K562 (cell line): ENCODE results near the gene GPX5. TPM values are rescaled to one million over a fixed set of nuclear protein-coding genes. Genes with fewer than 3 reads are reported as not detected.

ENCODE experiments used
- ATAC-seq: fragments of 200-7000 bp; cut with Tn5 transposase; 3 replicates; pipeline ENCODE4 v1.9.1; 2020; ENCODE audit warnings: moderate library complexity
- BruUV-seq: library from RNA; stranded (reverse); fragments of 400-500 nt; replicated peaks from 2 replicates; lab custom pipeline; 2021; lab: Mats Ljungman, UMichigan
- CTCF ChIA-PET: fragments of 300-600 bp; formaldehyde crosslinking; extraction: SDS; loops from one replicate; lab custom pipeline; 2021; ENCODE audit warnings: low intra/inter-chr PET ratio; lab: Yijun Ruan, JAX
- POLR2A ChIA-PET: fragments of 300-600, 350-650 bp; sonication (Branson Sonifier 250); formaldehyde crosslinking; extraction: SDS; loops from one replicate; lab custom pipeline; 2021; ENCODE audit warnings: antibody characterized with exemption, inconsistent platforms; lab: Yijun Ruan, JAX
- DNase-seq, 4 experiments: peaks; one replicate each; pipeline versions ENCODE4 v3.0.0 to v3.0.0-alpha.2; 2011 to 2018; ENCODE audit warnings: low spot score in 3 of 4, mixed read lengths in 3 of 4; ENCODE audit errors: extremely low read depth in 1 of 4
- FAIRE-seq: peaks from 2 replicates; lab custom pipeline; 2011; peaks lifted over from hg19 to GRCh38; lab: Jason Lieb, UNC
- H2AFZ ChIP-seq: 2 replicates; pipeline ENCODE4 v1.6.0; 2011; ENCODE audit warnings: low read depth, low read length, control low read depth, inconsistent platforms
- H3K27ac ChIP-seq: fragments of 200-600 bp; 3 replicates; pipeline ENCODE4 v1.8.0; 2011; ENCODE audit warnings: low read depth, mild to moderate bottlenecking, control low read depth, inconsistent platforms, low read length, moderate library complexity, mixed read lengths; ENCODE audit errors: extremely low read depth
- H3K27me3 ChIP-seq, 2 experiments: fragments of 300-600 bp in 1 of 2; 2 replicates in 1 of 2; 3 replicates in 1 of 2; pipeline versions ENCODE4 v1.6.0 to v1.8.0; 2011; ENCODE audit warnings: inconsistent platforms in 2 of 2, low read length in 2 of 2, mild to moderate bottlenecking in 1 of 2, mixed read lengths in 1 of 2, moderate library complexity in 1 of 2; ENCODE audit not compliant: control insufficient read depth in 2 of 2, insufficient read depth in 2 of 2
- H3K36me3 ChIP-seq: fragments of 300-600 bp; 3 replicates; pipeline ENCODE4 v1.8.0; 2011; ENCODE audit warnings: mild to moderate bottlenecking, low read length, inconsistent platforms; ENCODE audit not compliant: control insufficient read depth, insufficient read depth
- H3K4me1 ChIP-seq, 2 experiments: fragments of 200-600 bp in 1 of 2; replicated peaks in 1 of 2; 2 replicates in 1 of 2; 3 replicates in 1 of 2; pipeline versions ENCODE4 v1.5.1 to v1.8.0; 2011; ENCODE audit warnings: inconsistent platforms in 2 of 2, low read length in 2 of 2, mild to moderate bottlenecking in 1 of 2, mixed read lengths in 1 of 2, moderate library complexity in 1 of 2; ENCODE audit not compliant: control insufficient read depth in 2 of 2, insufficient read depth in 2 of 2
- H3K4me2 ChIP-seq: 2 replicates; pipeline ENCODE4 v1.6.1; 2011; ENCODE audit warnings: low read length, control low read depth, inconsistent platforms, mixed read lengths; ENCODE audit not compliant: insufficient read depth
- H3K4me3 ChIP-seq: fragments of 200-600 bp; sonication (generic), shearing (Covaris generic); 2 replicates; pipeline ENCODE4 v1.5.1; 2016; ENCODE audit warnings: control low read depth, inconsistent platforms
- H3K79me2 ChIP-seq: fragments of 200-600 bp; 3 replicates; pipeline ENCODE4 v1.8.0; 2011; ENCODE audit warnings: low read length, inconsistent platforms; ENCODE audit not compliant: control insufficient read depth, insufficient read depth
- H3K9ac ChIP-seq, 2 experiments: 2 replicates each; pipeline versions ENCODE4 v1.6.0 to v1.6.1; 2011; ENCODE audit warnings: low read depth in 2 of 2, low read length in 2 of 2, control low read depth in 1 of 2, inconsistent platforms in 1 of 2, mild to moderate bottlenecking in 1 of 2, mixed read lengths in 1 of 2; ENCODE audit not compliant: insufficient read depth in 1 of 2
- H3K9me1 ChIP-seq: one replicate; pipeline ENCODE4 v1.6.0; 2011; ENCODE audit warnings: inconsistent platforms, mild to moderate bottlenecking, low read length, moderate library complexity; ENCODE audit not compliant: control insufficient read depth, insufficient read depth
- H3K9me3 ChIP-seq: replicated peaks from 2 replicates; pipeline ENCODE4 v1.5.1; 2011; ENCODE audit warnings: low read depth, low read length, inconsistent platforms; ENCODE audit not compliant: control insufficient read depth, insufficient read depth
- H4K20me1 ChIP-seq: replicated peaks from 2 replicates; pipeline ENCODE4 v1.6.1; 2011; ENCODE audit warnings: low read length, inconsistent platforms, mixed read lengths; ENCODE audit not compliant: control insufficient read depth, insufficient read depth
- BRF2 ChIP-seq: IDR thresholded peaks from 3 replicates; pipeline ENCODE4 v1.6.1; 2011; ENCODE audit warnings: borderline replicate concordance, mild to moderate bottlenecking; ENCODE audit not compliant: insufficient read length, insufficient read depth
- CBFA2T3 ChIP-seq: fragments of 450-650 bp; IDR thresholded peaks from 2 replicates; pipeline ENCODE4 v1.6.1; 2017
- DNMT1 ChIP-seq: fragments of 450-650 bp; IDR thresholded peaks from 2 replicates; pipeline ENCODE4 v1.6.1; 2016; ENCODE audit warnings: antibody characterized with exemption, mild to moderate bottlenecking
- SOX6 ChIP-seq: fragments of 450-650 bp; IDR thresholded peaks from 2 replicates; pipeline ENCODE4 v1.6.1; 2014; ENCODE audit warnings: mild to moderate bottlenecking
- ZNF668 ChIP-seq: fragments of 250-450 bp; sonication (Bioruptor Pico); IDR thresholded peaks from 2 replicates; pipeline ENCODE4 v1.8.0; 2022; ENCODE audit warnings: mild to moderate bottlenecking, inconsistent platforms
- ZNF75A ChIP-seq: fragments of 450-650 bp; formaldehyde crosslinking; IDR thresholded peaks from 2 replicates; pipeline ENCODE4 v1.4.0; 2020; ENCODE audit warnings: mild to moderate bottlenecking
- WGBS: fragments of 100-300 bp; shearing (Covaris generic); methylation state at CpG from one replicate; pipeline ENCODE4 v1.1.6; 2016; ENCODE audit warnings: low coverage, mixed read lengths; ENCODE audit not compliant: insufficient coverage; ENCODE audit errors: missing lambda C conversion rate; 5-methylcytosine and 5-hydroxymethylcytosine counted together
- in situ Hi-C: fragments of 300-500 bp; cut with MboI; formaldehyde crosslinking; loops from 4 replicates; pipeline ENCODE4 v1.15.0; 2018; ENCODE audit warnings: inconsistent platforms, mixed read lengths
- intact Hi-C: fragments of 100-400 bp; cut with micrococcal nuclease; formaldehyde crosslinking; loops from 2 replicates; pipeline ENCODE4 v1.14.2; 2022
- polyA plus RNA-seq, 8 experiments: library from polyadenylated mRNA; depleted of rRNA in 4 of 8; stranded (reverse) in 5 of 8; unstranded in 3 of 8; fragments of >200 nt; fragmentation: Nextera tagmentation in 2 of 8; fragmentation: Illumina TruSeq in 1 of 8; extraction: Ambion mirVana in 2 of 8; extraction: Trizol in 1 of 8; gene quantifications; 2 replicates each; pipeline versions ENCODE4 v1.2.1 to v1.2.3, GENCODE V29; 2011 to 2014; ENCODE audit warnings: inconsistent platforms in 1 of 8, missing spikeins in 1 of 8
- total RNA-seq, 7 experiments: library from RNA; depleted of rRNA in 6 of 7; stranded (reverse); fragments of >200 nt in 6 of 7; fragmentation: Illumina TruSeq in 2 of 7; extraction: Trizol in 2 of 7; gene quantifications; 2 replicates each; pipeline versions ENCODE4 v1.2.1 to v1.2.3, GENCODE V29; 2011 to 2021; ENCODE audit warnings: low replicate concordance in 1 of 7

Gene GPX5
- total and polyA plus RNA-seq, 9 of the 15 experiments (the other 6 are each of a cell fraction or from before 2014, with no cell fraction given), result 0.07 to 0.18 (median 0.15) TPM; not detected in 6

GRCh38 chr6:28583463-28583862 lies 57.8 kb downstream of the GPX5 start:
- H3K4me2 ChIP-seq, result no peak overlapping the region
- BruUV-seq, result no TSS peak
- no peak for ATAC-seq
- no peak overlapping the region for H3K27ac ChIP-seq
- TF ChIP-seq SOX6 (peak; percentile 71; the same call in 1 of the 2 replicates), ZNF75A (peak; percentile 37; the same call in 1 of the 2 replicates), BRF2 (no peak), DNMT1 (no peak), CBFA2T3 (0 out of 2 replicates have a peak, but pooled peaks have one; percentile 2), ZNF668 (peak; percentile 6; the same call in 1 of the 2 replicates)
- TF ChIP-seq, all 486 proteins: peak for 4
- WGBS, result 25% methylated on average over 2 of the region's 2 CpGs
- FAIRE-seq, result no peak
- Histone ChIP-seq H3K27me3 (no peaks in the 10 kb centered on the region), H2AFZ (no peak overlapping the region), H3K79me2 (no peaks in the 10 kb centered on the region), H3K9ac (no peak overlapping the region), H3K4me1 (peaks cover 0 to 5% of the 10 kb centered on the region in 2 experiments), H3K4me3 (no peak overlapping the region), H3K9me1 (no peaks in the 10 kb centered on the region), H3K36me3 (peaks cover 53% of the 10 kb centered on the region), H4K20me1 (no peaks in the 10 kb centered on the region), H3K9me3 (no peaks in the 10 kb centered on the region)
- CTCF ChIA-PET, result no interaction called here
- DNase-seq, result no peak
- POLR2A ChIA-PET, result interaction anchor here (0.6 to 1.7 kb wide), 6 partner anchors 8 to 248 kb away, joined by 3 to 10 read pairs (median 4); no protein-coding TSS in a partner anchor
- intact Hi-C loops (loop anchor here (5.0 kb wide), 1 partner anchor 99 kb away; no protein-coding TSS in a partner anchor), in situ Hi-C loops (no loop called here)

Other genes starting within 250 kb of the GPX5 start
- gene PGBD1, start 244.3 kb upstream of the GPX5 start, total RNA-seq (2014; rRNA removed), result 4.4 and 5.8 TPM in 2 replicates
- 9.0 and 10.0 TPM in 2 replicates for gene PGBD1, start 244.3 kb upstream of the GPX5 start, total RNA-seq (2014; rRNA removed; fragmentation: Illumina TruSeq; extraction: Trizol)
- gene PGBD1, start 244.3 kb upstream of the GPX5 start, total RNA-seq (2015; rRNA removed; fragmentation: Illumina TruSeq; extraction: Trizol), result 8.3 and 8.9 TPM in 2 replicates
- 6.5 and 7.4 TPM in 2 replicates for gene PGBD1, start 244.3 kb upstream of the GPX5 start, total RNA-seq (2021)
- gene PGBD1, start 244.3 kb upstream of the GPX5 start, polyA plus RNA-seq (2011; rRNA removed), result 7.1 and 8.2 TPM in 2 replicates
- gene PGBD1, start 244.3 kb upstream of the GPX5 start, polyA plus RNA-seq (2014; fragmentation: Illumina TruSeq; extraction: Trizol), result 6.5 and 7.3 TPM in 2 replicates
- gene PGBD1, start 244.3 kb upstream of the GPX5 start, polyA plus RNA-seq (2014; fragmentation: Nextera tagmentation; extraction: Ambion mirVana), result 1 to 10 TPM; 3.3 to 3.5 TPM
- gene PGBD1, start 244.3 kb upstream of the GPX5 start, polyA plus RNA-seq (2014; rRNA removed), result 5.6 and 6.1 TPM in 2 replicates
- gene ZSCAN31, start 189.7 kb upstream of the GPX5 start, total RNA-seq (2014; rRNA removed), result 4.1 and 6.3 TPM in 2 replicates
- 8.4 and 9.0 TPM in 2 replicates for gene ZSCAN31, start 189.7 kb upstream of the GPX5 start, total RNA-seq (2014; rRNA removed; fragmentation: Illumina TruSeq; extraction: Trizol)
- gene ZSCAN31, start 189.7 kb upstream of the GPX5 start, total RNA-seq (2015; rRNA removed; fragmentation: Illumina TruSeq; extraction: Trizol), result 11.4 and 12.1 TPM in 2 replicates
- 5.7 and 7.4 TPM in 2 replicates for gene ZSCAN31, start 189.7 kb upstream of the GPX5 start, total RNA-seq (2021)
- gene ZSCAN31, start 189.7 kb upstream of the GPX5 start, polyA plus RNA-seq (2011; rRNA removed), result 8.4 and 9.8 TPM in 2 replicates
- 7.9 and 8.5 TPM in 2 replicates for gene ZSCAN31, start 189.7 kb upstream of the GPX5 start, polyA plus RNA-seq (2014; fragmentation: Illumina TruSeq; extraction: Trizol)
- gene ZSCAN31, start 189.7 kb upstream of the GPX5 start, polyA plus RNA-seq (2014; fragmentation: Nextera tagmentation; extraction: Ambion mirVana), result 1 to 10 TPM; 5.0 to 7.0 TPM
- 3.9 and 5.7 TPM in 2 replicates for gene ZSCAN31, start 189.7 kb upstream of the GPX5 start, polyA plus RNA-seq (2014; rRNA removed)
- 5.5 and 9.1 TPM in 2 replicates for gene ZKSCAN3, start 175.9 kb upstream of the GPX5 start, total RNA-seq (2014; rRNA removed)
- gene ZKSCAN3, start 175.9 kb upstream of the GPX5 start, total RNA-seq (2014; rRNA removed; fragmentation: Illumina TruSeq; extraction: Trizol), result 12.4 and 12.8 TPM in 2 replicates
- 12.2 and 12.4 TPM in 2 replicates for gene ZKSCAN3, start 175.9 kb upstream of the GPX5 start, total RNA-seq (2015; rRNA removed; fragmentation: Illumina TruSeq; extraction: Trizol)
- 10.2 and 11.1 TPM in 2 replicates for gene ZKSCAN3, start 175.9 kb upstream of the GPX5 start, total RNA-seq (2021)
- gene ZKSCAN3, start 175.9 kb upstream of the GPX5 start, polyA plus RNA-seq (2011; rRNA removed), result 11.4 and 12.2 TPM in 2 replicates
- gene ZKSCAN3, start 175.9 kb upstream of the GPX5 start, polyA plus RNA-seq (2014; fragmentation: Illumina TruSeq; extraction: Trizol), result 9.0 and 10.4 TPM in 2 replicates
- 1 to 10 TPM; 3.0 to 4.3 TPM for gene ZKSCAN3, start 175.9 kb upstream of the GPX5 start, polyA plus RNA-seq (2014; fragmentation: Nextera tagmentation; extraction: Ambion mirVana)
- 6.9 and 8.0 TPM in 2 replicates for gene ZKSCAN3, start 175.9 kb upstream of the GPX5 start, polyA plus RNA-seq (2014; rRNA removed)
- 12.3 and 12.5 TPM in 2 replicates for gene ZSCAN12, start 126.1 kb upstream of the GPX5 start, total RNA-seq (2014; rRNA removed)
- 19.4 and 22.6 TPM in 2 replicates for gene ZSCAN12, start 126.1 kb upstream of the GPX5 start, total RNA-seq (2014; rRNA removed; fragmentation: Illumina TruSeq; extraction: Trizol)
- gene ZSCAN12, start 126.1 kb upstream of the GPX5 start, total RNA-seq (2015; rRNA removed; fragmentation: Illumina TruSeq; extraction: Trizol), result 17.7 and 19.6 TPM in 2 replicates
- gene ZSCAN12, start 126.1 kb upstream of the GPX5 start, total RNA-seq (2021), result 12.1 and 12.5 TPM in 2 replicates
- 14.5 and 18.5 TPM in 2 replicates for gene ZSCAN12, start 126.1 kb upstream of the GPX5 start, polyA plus RNA-seq (2011; rRNA removed)
- gene ZSCAN12, start 126.1 kb upstream of the GPX5 start, polyA plus RNA-seq (2014; fragmentation: Illumina TruSeq; extraction: Trizol), result 12.3 and 14.5 TPM in 2 replicates
- gene ZSCAN12, start 126.1 kb upstream of the GPX5 start, polyA plus RNA-seq (2014; fragmentation: Nextera tagmentation; extraction: Ambion mirVana), result 1 to 10 TPM; 2.5 to 7.9 TPM
- gene ZSCAN12, start 126.1 kb upstream of the GPX5 start, polyA plus RNA-seq (2014; rRNA removed), result 10.4 and 11.4 TPM in 2 replicates
- 0.05 and 0.16 TPM in 2 replicates for gene ZSCAN23, start 82.4 kb upstream of the GPX5 start, total RNA-seq (2014; rRNA removed)
- 0.25 and 0.32 TPM in 2 replicates for gene ZSCAN23, start 82.4 kb upstream of the GPX5 start, total RNA-seq (2014; rRNA removed; fragmentation: Illumina TruSeq; extraction: Trizol)
- gene ZSCAN23, start 82.4 kb upstream of the GPX5 start, total RNA-seq (2015; rRNA removed; fragmentation: Illumina TruSeq; extraction: Trizol), result 0.29 and 0.30 TPM in 2 replicates
- 0.22 and 0.34 TPM in 2 replicates for gene ZSCAN23, start 82.4 kb upstream of the GPX5 start, total RNA-seq (2021)
- 0.24 and 0.49 TPM in 2 replicates for gene ZSCAN23, start 82.4 kb upstream of the GPX5 start, polyA plus RNA-seq (2011; rRNA removed)
- gene ZSCAN23, start 82.4 kb upstream of the GPX5 start, polyA plus RNA-seq (2014; fragmentation: Illumina TruSeq; extraction: Trizol), result 0.18 and 0.19 TPM in 2 replicates
- under 1 TPM in 1 of 2 experiments, not detected in 1; 0.08 TPM for gene ZSCAN23, start 82.4 kb upstream of the GPX5 start, polyA plus RNA-seq (2014; fragmentation: Nextera tagmentation; extraction: Ambion mirVana)
- gene ZSCAN23, start 82.4 kb upstream of the GPX5 start, polyA plus RNA-seq (2014; rRNA removed), result 0.17 and 0.38 TPM in 2 replicates
- not detected in 2 replicates for gene GPX6, start 10.1 kb upstream of the GPX5 start, total RNA-seq (2014; rRNA removed)
- gene GPX6, start 10.1 kb upstream of the GPX5 start, total RNA-seq (2014; rRNA removed; fragmentation: Illumina TruSeq; extraction: Trizol), result not detected in 2 replicates
- not detected in 2 replicates for gene GPX6, start 10.1 kb upstream of the GPX5 start, total RNA-seq (2015; rRNA removed; fragmentation: Illumina TruSeq; extraction: Trizol)
- not detected in 2 replicates for gene GPX6, start 10.1 kb upstream of the GPX5 start, total RNA-seq (2021)
- not detected in 2 replicates for gene GPX6, start 10.1 kb upstream of the GPX5 start, polyA plus RNA-seq (2011; rRNA removed)
- not detected in 2 replicates for gene GPX6, start 10.1 kb upstream of the GPX5 start, polyA plus RNA-seq (2014; fragmentation: Illumina TruSeq; extraction: Trizol)
- not detected for gene GPX6, start 10.1 kb upstream of the GPX5 start, polyA plus RNA-seq (2014; fragmentation: Nextera tagmentation; extraction: Ambion mirVana)
- not detected in 2 replicates for gene GPX6, start 10.1 kb upstream of the GPX5 start, polyA plus RNA-seq (2014; rRNA removed)